HepG2 (cell line): ENCODE results near the gene THBD. TPM values are rescaled to one million over a fixed set of nuclear protein-coding genes. Genes with fewer than 3 reads are reported as not detected.

Experiments
- ATAC-seq: fragments of 200-7000 bp; cut with Tn5 transposase; 3 replicates; pipeline ENCODE4 v1.9.1; 2020; ENCODE audit warnings: mild to moderate bottlenecking, moderate library complexity
- BruUV-seq: library from RNA; stranded (reverse); fragments of 400-500 nt; replicated peaks from 2 replicates; lab custom pipeline; 2021; lab: Mats Ljungman, UMichigan
- CTCF ChIA-PET: fragments of 300-600 bp; formaldehyde crosslinking; extraction: SDS; loops from one replicate; lab custom pipeline; 2021; ENCODE audit warnings: low total read pairs, inconsistent platforms, low intra/inter-chr PET ratio; lab: Yijun Ruan, JAX
- POLR2A ChIA-PET: fragments of 350-600 bp; sonication (Branson Sonifier 250); formaldehyde crosslinking; loops from one replicate; lab custom pipeline; 2020; ENCODE audit warnings: antibody characterized with exemption, inconsistent platforms; lab: Yijun Ruan, JAX
- DNase-seq: peaks from one replicate; pipeline ENCODE4 v3.0.0-alpha.2; 2015; ENCODE audit warnings: low spot score
- FAIRE-seq: peaks from 3 replicates; lab custom pipeline; 2011; peaks lifted over from hg19 to GRCh38; lab: Jason Lieb, UNC
- H2AFZ ChIP-seq: one replicate; pipeline ENCODE4 v1.6.1; 2011; ENCODE audit warnings: low read length, inconsistent platforms
- H3K27ac ChIP-seq: fragments of 300-600 bp; 3 replicates; pipeline ENCODE4 v1.8.0; 2011; ENCODE audit warnings: mixed run types, mild to moderate bottlenecking, mixed read lengths, low read length, inconsistent platforms; ENCODE audit not compliant: insufficient read depth; ENCODE audit errors: extremely low read length
- H3K27me3 ChIP-seq, 2 experiments: fragments of 200-600 bp in 1 of 2; 2 replicates in 1 of 2; 3 replicates in 1 of 2; pipeline versions ENCODE4 v1.6.0 to v1.8.0; 2011; ENCODE audit warnings: low read length in 2 of 2, mild to moderate bottlenecking in 2 of 2, moderate library complexity in 2 of 2, inconsistent platforms in 1 of 2; ENCODE audit not compliant: insufficient read depth in 2 of 2, control insufficient read depth in 1 of 2
- H3K36me3 ChIP-seq, 2 experiments: fragments of 200-600 bp in 1 of 2; replicated peaks in 1 of 2; 2 replicates in 1 of 2; 3 replicates in 1 of 2; pipeline versions ENCODE4 v1.5.1 to v1.8.0; 2011; ENCODE audit warnings: low read length in 2 of 2, inconsistent platforms in 1 of 2; ENCODE audit not compliant: insufficient read depth in 2 of 2, control insufficient read depth in 1 of 2
- H3K4me1 ChIP-seq: 2 replicates; pipeline ENCODE4 v1.5.1; 2012; ENCODE audit warnings: low read length, inconsistent platforms; ENCODE audit not compliant: insufficient read depth
- H3K4me2 ChIP-seq: 2 replicates; pipeline ENCODE4 v1.6.0; 2011; ENCODE audit warnings: low read depth, low read length, inconsistent platforms
- H3K4me3 ChIP-seq, 3 experiments: fragments of 200-600 bp in 1 of 3; sonication (generic), shearing (Covaris generic) in 1 of 3; replicated peaks in 1 of 3; 2 replicates each; pipeline ENCODE4 v1.5.1; 2011 to 2016; ENCODE audit warnings: low read length in 3 of 3, inconsistent platforms in 2 of 3, low read depth in 2 of 3, mild to moderate bottlenecking in 2 of 3, control low read depth in 1 of 3, mixed read lengths in 1 of 3; ENCODE audit not compliant: insufficient read depth in 1 of 3
- H3K79me2 ChIP-seq: one replicate; pipeline ENCODE4 v1.6.1; 2011; ENCODE audit warnings: low read length, inconsistent platforms; ENCODE audit not compliant: insufficient read depth
- H3K9ac ChIP-seq: 2 replicates; pipeline ENCODE4 v1.6.0; 2011; ENCODE audit warnings: mild to moderate bottlenecking, low read depth, low read length, inconsistent platforms; ENCODE audit not compliant: insufficient read depth
- H3K9me3 ChIP-seq: 2 replicates; pipeline ENCODE4 v1.5.1; 2012; ENCODE audit warnings: mild to moderate bottlenecking, low read length
- H4K20me1 ChIP-seq: 2 replicates; pipeline ENCODE4 v1.6.0; 2011; ENCODE audit warnings: inconsistent platforms, mild to moderate bottlenecking, low read length, moderate library complexity; ENCODE audit not compliant: insufficient read depth
- ARHGAP35 ChIP-seq: sonication (generic); formaldehyde crosslinking; IDR thresholded peaks from 2 replicates; pipeline ENCODE4 v1.9.0; 2022; ENCODE audit warnings: mild to moderate bottlenecking, inconsistent platforms, moderate library complexity, missing genetic modification reagents, borderline replicate concordance
- CBX5 ChIP-seq: sonication (generic); formaldehyde crosslinking; IDR thresholded peaks from 2 replicates; pipeline ENCODE4 v1.4.0; 2020; ENCODE audit warnings: missing genetic modification reagents, borderline replicate concordance
- GATAD1 ChIP-seq: IDR thresholded peaks from 2 replicates; pipeline ENCODE4 v1.6.1; 2016; ENCODE audit warnings: missing genetic modification reagents, missing compliant biosample characterization
- HMG20A ChIP-seq: IDR thresholded peaks from 2 replicates; pipeline ENCODE4 v1.6.1; 2016; ENCODE audit warnings: borderline replicate concordance
- HOXD1 ChIP-seq: sonication (generic); formaldehyde crosslinking; IDR thresholded peaks from 2 replicates; pipeline ENCODE4 v1.5.0; 2020; ENCODE audit warnings: missing genetic modification reagents
- MIER2 ChIP-seq: IDR thresholded peaks from 2 replicates; pipeline ENCODE4 v1.6.1; 2016; ENCODE audit warnings: missing biosample characterization, missing genetic modification reagents
- MTA3 ChIP-seq: sonication (generic); formaldehyde crosslinking; IDR thresholded peaks from 2 replicates; pipeline ENCODE4 v1.4.0; 2020; ENCODE audit warnings: missing genetic modification reagents
- NAIF1 ChIP-seq: sonication (generic); formaldehyde crosslinking; IDR thresholded peaks from 2 replicates; pipeline ENCODE4 v1.5.0; 2020; ENCODE audit warnings: mild to moderate bottlenecking, missing genetic modification reagents, borderline replicate concordance
- NR2F6 ChIP-seq, 2 experiments: IDR thresholded peaks; 2 replicates each; pipeline ENCODE4 v1.6.1; 2016; ENCODE audit warnings: antibody characterized with exemption in 1 of 2, mild to moderate bottlenecking in 1 of 2
- ONECUT2 ChIP-seq: sonication (generic); formaldehyde crosslinking; IDR thresholded peaks from 2 replicates; pipeline ENCODE4 v1.4.0; 2020; ENCODE audit warnings: missing genetic modification reagents
- PHF8 ChIP-seq: sonication (generic); formaldehyde crosslinking; IDR thresholded peaks from 2 replicates; pipeline ENCODE4 v1.5.0; 2020; ENCODE audit warnings: missing genetic modification reagents
- RXRA ChIP-seq: sonication (generic); formaldehyde crosslinking; IDR thresholded peaks from 2 replicates; pipeline ENCODE4 v1.5.1; 2020; ENCODE audit warnings: missing genetic modification reagents
- ZNF3 ChIP-seq: IDR thresholded peaks from 2 replicates; pipeline ENCODE4 v1.7.0; 2017; ENCODE audit warnings: inconsistent platforms
- ZNF326 ChIP-seq: sonication (generic); formaldehyde crosslinking; IDR thresholded peaks from 2 replicates; pipeline ENCODE4 v1.4.0; 2020; ENCODE audit warnings: missing genetic modification reagents, borderline replicate concordance
- ZNF616 ChIP-seq: sonication (generic); formaldehyde crosslinking; IDR thresholded peaks from 2 replicates; pipeline ENCODE4 v1.5.0; 2020; ENCODE audit warnings: low read depth, mild to moderate bottlenecking, missing genetic modification reagents
- ZNF766 ChIP-seq: sonication (generic); formaldehyde crosslinking; IDR thresholded peaks from 2 replicates; pipeline ENCODE4 v1.5.0; 2020; ENCODE audit warnings: missing genetic modification reagents, borderline replicate concordance
- ZNF83 ChIP-seq: sonication (generic); formaldehyde crosslinking; IDR thresholded peaks from 2 replicates; pipeline ENCODE4 v1.4.0; 2020; ENCODE audit warnings: missing genetic modification reagents, mild to moderate bottlenecking, borderline replicate concordance
- WGBS: methylation state at CpG from one replicate; pipeline ENCODE4 v1.1.6; 2017; ENCODE audit warnings: low lambda C conversion rate; 5-methylcytosine and 5-hydroxymethylcytosine counted together
- in situ Hi-C: cut with HindIII; loops from 2 replicates; pipeline ENCODE4 v1.10.0; 2017; ENCODE audit warnings: low pct_unique_long_range_greater_than_20kb; ENCODE audit not compliant: extremely low pct_ligation_motif_present
- intact Hi-C: fragments of 100-400 bp; cut with micrococcal nuclease; formaldehyde crosslinking; loops from one replicate; pipeline ENCODE4 v1.10.0; 2022; ENCODE audit not compliant: unreplicated experiment
- polyA plus RNA-seq, 8 experiments: library from polyadenylated mRNA; depleted of rRNA in 3 of 8; stranded (reverse) in 7 of 8; unstranded in 1 of 8; fragments of >200 nt; fragmentation: Illumina TruSeq in 4 of 8; extraction: Trizol in 4 of 8; gene quantifications; 2 replicates each; pipeline versions ENCODE4 v1.2.1 to v1.2.3, GENCODE V29; 2011 to 2016; ENCODE audit warnings: low read depth in 4 of 8, missing spikeins in 1 of 8, mixed read lengths in 1 of 8; ENCODE audit not compliant: insufficient read depth in 1 of 8
- total RNA-seq, 5 experiments: library from RNA; depleted of rRNA; stranded (reverse); fragments of >200 nt; fragmentation: Illumina TruSeq; extraction: Trizol; gene quantifications; 2 replicates each; pipeline ENCODE4 v1.2.3, GENCODE V29; 2016; ENCODE audit warnings: low read depth in 1 of 5
- TF ChIP-seq, protein P1 (sequence below): sonication (generic); formaldehyde crosslinking; IDR thresholded peaks from 2 replicates; pipeline ENCODE4 v1.5.0; 2020; ENCODE audit warnings: missing genetic modification reagents, mild to moderate bottlenecking, borderline replicate concordance
- TF ChIP-seq, protein P2 (sequence below): sonication (generic); formaldehyde crosslinking; IDR thresholded peaks from 2 replicates; pipeline ENCODE4 v1.8.1; 2023; ENCODE audit warnings: mild to moderate bottlenecking, moderate library complexity, missing genetic modification reagents
- TF ChIP-seq, protein P3 (sequence below): sonication (generic); formaldehyde crosslinking; IDR thresholded peaks from 2 replicates; pipeline ENCODE4 v1.5.0; 2020; ENCODE audit warnings: mild to moderate bottlenecking, missing genetic modification reagents, borderline replicate concordance

THBD gene
- total and polyA plus RNA-seq, 2 of the 13 experiments (the other 11 are each of a cell fraction or from before 2014, with no cell fraction given), result 0.03 TPM; not detected in 1

DNA sequence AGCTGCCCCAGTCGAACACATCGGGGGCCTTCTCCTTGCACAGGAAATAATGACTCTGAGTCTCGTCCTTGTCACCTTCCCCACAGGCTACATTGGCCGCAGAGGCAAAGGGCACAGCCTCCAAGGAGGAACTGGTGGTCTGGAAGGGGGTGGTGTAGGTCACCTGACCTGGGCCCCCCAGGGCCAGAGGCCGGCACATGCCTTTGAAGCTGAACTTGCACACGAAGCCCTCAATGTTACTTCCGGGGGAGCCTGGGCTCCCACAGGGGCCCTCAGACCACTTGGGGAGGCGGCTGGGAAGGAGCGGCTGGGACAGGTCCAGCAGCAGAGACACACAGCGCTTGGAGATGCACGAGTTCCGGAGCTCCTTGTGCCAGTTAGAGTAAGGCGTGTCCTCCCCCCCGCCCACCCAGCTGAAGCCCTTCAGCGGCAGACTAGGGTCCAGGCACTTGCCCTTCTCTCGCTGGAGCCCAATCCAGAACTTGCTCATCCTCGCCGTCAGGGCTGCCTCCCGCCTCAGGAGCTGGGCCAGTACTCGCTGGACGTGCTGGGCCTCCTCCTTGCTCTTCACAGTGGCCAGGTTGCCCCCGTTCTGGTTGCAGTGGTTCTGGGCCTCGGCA lies 36.1 kb upstream of the THBD start:
- POLR2A ChIA-PET, result no interaction called here
- in situ Hi-C loops, result no loop called here

More for the DNA sequence above, 36.1 kb upstream of the THBD start:
- Histone ChIP-seq H3K4me1 (no peaks in the 10 kb centered on the region), H2AFZ (no peak overlapping the region)
- TF ChIP-seq ARHGAP35 (CRISPR knock-in tag) (no peak), ZNF83 (CRISPR knock-in tag) (no peak), NAIF1 (CRISPR knock-in tag) (no peak), ONECUT2 (CRISPR knock-in tag) (no peak), CBX5 (CRISPR knock-in tag) (no peak), HOXD1 (CRISPR knock-in tag) (no peak), MTA3 (CRISPR knock-in tag) (no peak), ZNF766 (CRISPR knock-in tag) (no peak), GATAD1 (CRISPR knock-in tag) (no peak), HMG20A (CRISPR knock-in tag) (no peak), RXRA (CRISPR knock-in tag) (no peak), MIER2 (CRISPR knock-in tag) (no peak), ZNF326 (CRISPR knock-in tag) (no peak), PHF8 (CRISPR knock-in tag) (no peak), ZNF3 (CRISPR knock-in tag) (no peak), NR2F6 (IDR thresholded peaks at IDR 0.05) (no peak), NR2F6 (CRISPR knock-in tag; IDR thresholded peaks at IDR 0.05) (no peak), ZNF616 (CRISPR knock-in tag) (no peak)
- TF ChIP-seq, protein P1, sequence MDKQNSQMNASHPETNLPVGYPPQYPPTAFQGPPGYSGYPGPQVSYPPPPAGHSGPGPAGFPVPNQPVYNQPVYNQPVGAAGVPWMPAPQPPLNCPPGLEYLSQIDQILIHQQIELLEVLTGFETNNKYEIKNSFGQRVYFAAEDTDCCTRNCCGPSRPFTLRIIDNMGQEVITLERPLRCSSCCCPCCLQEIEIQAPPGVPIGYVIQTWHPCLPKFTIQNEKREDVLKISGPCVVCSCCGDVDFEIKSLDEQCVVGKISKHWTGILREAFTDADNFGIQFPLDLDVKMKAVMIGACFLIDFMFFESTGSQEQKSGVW, result no peak
- TF ChIP-seq, protein P2, sequence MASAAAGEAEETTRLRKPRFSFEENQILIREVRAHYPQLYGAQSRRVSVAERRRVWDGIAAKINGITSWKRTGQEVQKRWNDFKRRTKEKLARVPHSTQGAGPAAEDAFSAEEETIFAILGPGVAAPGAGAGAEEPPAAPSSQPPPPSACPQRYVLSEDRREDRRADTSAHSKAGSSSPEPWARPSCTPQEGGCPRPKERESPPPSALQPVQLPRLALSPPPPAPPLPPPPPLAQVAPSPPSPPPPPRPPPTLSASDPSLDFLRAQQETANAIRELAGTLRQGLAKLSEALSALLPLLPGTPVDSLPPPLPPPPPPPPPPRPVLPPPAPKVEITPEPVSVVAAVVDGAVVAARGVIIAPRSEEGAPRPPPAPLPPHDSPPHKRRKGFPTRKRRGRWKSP (CRISPR knock-in tag), result no peak
- TF ChIP-seq, protein P3, sequence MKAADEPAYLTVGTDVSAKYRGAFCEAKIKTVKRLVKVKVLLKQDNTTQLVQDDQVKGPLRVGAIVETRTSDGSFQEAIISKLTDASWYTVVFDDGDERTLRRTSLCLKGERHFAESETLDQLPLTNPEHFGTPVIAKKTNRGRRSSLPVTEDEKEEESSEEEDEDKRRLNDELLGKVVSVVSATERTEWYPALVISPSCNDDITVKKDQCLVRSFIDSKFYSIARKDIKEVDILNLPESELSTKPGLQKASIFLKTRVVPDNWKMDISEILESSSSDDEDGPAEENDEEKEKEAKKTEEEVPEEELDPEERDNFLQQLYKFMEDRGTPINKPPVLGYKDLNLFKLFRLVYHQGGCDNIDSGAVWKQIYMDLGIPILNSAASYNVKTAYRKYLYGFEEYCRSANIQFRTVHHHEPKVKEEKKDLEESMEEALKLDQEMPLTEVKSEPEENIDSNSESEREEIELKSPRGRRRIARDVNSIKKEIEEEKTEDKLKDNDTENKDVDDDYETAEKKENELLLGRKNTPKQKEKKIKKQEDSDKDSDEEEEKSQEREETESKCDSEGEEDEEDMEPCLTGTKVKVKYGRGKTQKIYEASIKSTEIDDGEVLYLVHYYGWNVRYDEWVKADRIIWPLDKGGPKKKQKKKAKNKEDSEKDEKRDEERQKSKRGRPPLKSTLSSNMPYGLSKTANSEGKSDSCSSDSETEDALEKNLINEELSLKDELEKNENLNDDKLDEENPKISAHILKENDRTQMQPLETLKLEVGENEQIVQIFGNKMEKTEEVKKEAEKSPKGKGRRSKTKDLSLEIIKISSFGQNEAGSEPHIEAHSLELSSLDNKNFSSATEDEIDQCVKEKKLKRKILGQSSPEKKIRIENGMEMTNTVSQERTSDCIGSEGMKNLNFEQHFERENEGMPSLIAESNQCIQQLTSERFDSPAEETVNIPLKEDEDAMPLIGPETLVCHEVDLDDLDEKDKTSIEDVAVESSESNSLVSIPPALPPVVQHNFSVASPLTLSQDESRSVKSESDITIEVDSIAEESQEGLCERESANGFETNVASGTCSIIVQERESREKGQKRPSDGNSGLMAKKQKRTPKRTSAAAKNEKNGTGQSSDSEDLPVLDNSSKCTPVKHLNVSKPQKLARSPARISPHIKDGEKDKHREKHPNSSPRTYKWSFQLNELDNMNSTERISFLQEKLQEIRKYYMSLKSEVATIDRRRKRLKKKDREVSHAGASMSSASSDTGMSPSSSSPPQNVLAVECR (CRISPR knock-in tag), result no peak
- TF ChIP-seq, all 625 proteins: peak for 0
- ATAC-seq, result no peak
- no peaks in the 10 kb centered on the region for H3K79me2 ChIP-seq
- no peak for DNase-seq
- H3K27ac ChIP-seq, result no peak overlapping the region
- WGBS, result 46% methylated on average over 16 of the region's 23 CpGs
- H3K4me2 ChIP-seq, result no peak overlapping the region
- intact Hi-C loops, result no loop called here
- CTCF ChIA-PET, result no interaction called here
- no peak overlapping the region for H3K9ac ChIP-seq
- no peak overlapping the region for H3K4me3 ChIP-seq
- no TSS peak for BruUV-seq
- FAIRE-seq, result no peak
- no peaks in the 10 kb centered on the region for H3K36me3 ChIP-seq
- peaks cover 4 to 19% of the 10 kb centered on the region in 2 experiments; a peak in 4 of 5 replicates for H3K27me3 ChIP-seq
- H3K9me3 ChIP-seq, result no peaks in the 10 kb centered on the region
- H4K20me1 ChIP-seq, result no peaks in the 10 kb centered on the region
